SK-N-MC (cell line): ENCODE data around the gene KRTAP12-2.

Source experiments
- EZH2 ChIP-seq: fragments of 200-600 bp; sonication (generic); IDR thresholded peaks from one replicate; pipeline ENCODE4 v1.6.1; 2017; ENCODE audit warnings: antibody characterized with exemption
- FOXP2 ChIP-seq: optimal IDR thresholded peaks from 2 replicates; pipeline ENCODE3; 2011; ENCODE audit warnings: mild to moderate bottlenecking, moderate library complexity; ENCODE audit not compliant: insufficient read depth; ENCODE audit errors: extremely low read length, control extremely low read depth
- POLR2AphosphoS5 ChIP-seq: IDR thresholded peaks from 2 replicates; pipeline ENCODE4 v1.6.1; 2012; ENCODE audit warnings: mild to moderate bottlenecking, low read depth, low read length, borderline replicate concordance

DNA sequence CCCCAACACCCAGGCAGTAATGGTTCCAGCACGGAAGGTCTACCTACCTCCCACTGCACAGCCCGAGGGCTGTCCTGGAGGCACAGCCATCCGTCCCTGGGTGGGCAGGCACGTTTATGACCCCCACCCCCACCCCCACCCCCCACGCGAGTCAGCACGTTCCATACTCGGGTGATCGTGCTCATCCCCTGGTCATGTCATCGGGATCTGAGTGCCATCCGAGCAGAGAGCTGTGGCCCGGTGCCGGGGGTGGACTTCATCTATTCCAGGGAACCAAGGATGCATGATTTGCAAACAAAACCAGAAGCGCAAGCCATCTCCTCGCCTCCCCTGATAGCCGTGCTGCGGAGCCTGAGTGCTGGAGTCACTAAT lies 43.6 kb upstream of the KRTAP12-2 start:
- no peak for TF ChIP-seq POLR2AphosphoS5
- TF ChIP-seq EZH2: no peak
- no peak for TF ChIP-seq FOXP2
